ES-I3 (cell line): ENCODE results near the gene HCN2.

Experiments used
- H3K36me3 ChIP-seq: 2 replicates; pipeline ENCODE4 v1.6.1; 2013; ENCODE audit warnings: mild to moderate bottlenecking, low read length, control low read depth, moderate library complexity; ENCODE audit not compliant: insufficient read depth
- H3K4me1 ChIP-seq: 2 replicates; pipeline ENCODE4 v1.6.1; 2013; ENCODE audit warnings: mild to moderate bottlenecking, control low read depth, low read length; ENCODE audit not compliant: insufficient read depth
- H3K9ac ChIP-seq: 2 replicates; pipeline ENCODE4 v1.6.1; 2013; ENCODE audit warnings: low read depth, mild to moderate bottlenecking, low read length, moderate library complexity
- H3K9me3 ChIP-seq: 2 replicates; pipeline ENCODE4 v1.6.1; 2013; ENCODE audit warnings: mild to moderate bottlenecking, low read length, moderate library complexity; ENCODE audit not compliant: control insufficient read depth, insufficient read depth

HCN2 gene

DNA sequence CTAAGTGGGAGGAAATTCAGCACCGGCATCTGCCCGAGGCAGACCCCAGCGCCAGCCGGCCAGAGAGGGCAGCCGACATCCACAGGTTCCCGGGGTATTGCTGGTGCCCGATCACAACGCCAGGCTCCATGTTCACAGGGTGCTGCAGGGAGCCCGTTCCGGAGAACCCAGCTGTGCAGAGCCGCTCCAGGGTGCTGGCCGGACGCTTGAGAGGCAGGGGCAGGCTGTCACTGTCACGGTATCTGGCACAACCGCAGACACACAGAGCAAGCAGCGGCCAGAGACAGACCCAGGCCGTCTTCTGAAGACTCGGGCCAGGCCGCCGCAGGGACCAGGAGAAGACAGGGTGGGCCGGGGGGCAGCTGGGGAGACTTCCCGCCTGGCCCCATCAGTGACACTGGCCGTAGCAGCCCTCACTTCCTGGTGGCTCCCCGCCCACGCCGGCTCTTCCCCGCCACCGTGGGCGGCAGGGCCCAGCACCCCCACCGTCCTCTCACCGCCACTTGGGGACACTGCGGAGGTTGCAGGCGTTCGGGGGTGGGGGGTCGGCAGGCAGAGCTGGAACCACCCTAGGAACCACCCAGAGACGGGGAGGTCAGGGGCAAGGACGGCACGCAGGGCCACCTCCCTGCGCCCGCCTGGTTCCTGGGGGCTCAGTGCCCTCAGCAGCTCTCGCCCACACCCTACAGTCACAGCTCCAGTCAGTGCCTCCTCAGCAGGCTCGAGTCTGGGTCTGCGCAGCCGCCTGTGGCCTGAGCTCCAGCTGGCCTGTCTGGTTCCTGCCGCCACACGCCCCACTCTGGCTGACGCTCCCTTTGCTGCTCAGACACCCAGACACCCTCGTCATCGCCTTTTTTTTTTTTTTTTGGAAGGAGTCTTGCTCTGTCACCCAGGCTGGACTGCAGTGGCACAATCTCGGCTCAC is 69.5 kb downstream of the HCN2 start:
- no peaks in the 10 kb centered on the region; the same call in 1 of the 2 replicates for H3K36me3 ChIP-seq
- H3K9me3 ChIP-seq = no peaks in the 10 kb centered on the region
- no peaks in the 10 kb centered on the region for H3K4me1 ChIP-seq
- no peak overlapping the region for H3K9ac ChIP-seq

DNA sequence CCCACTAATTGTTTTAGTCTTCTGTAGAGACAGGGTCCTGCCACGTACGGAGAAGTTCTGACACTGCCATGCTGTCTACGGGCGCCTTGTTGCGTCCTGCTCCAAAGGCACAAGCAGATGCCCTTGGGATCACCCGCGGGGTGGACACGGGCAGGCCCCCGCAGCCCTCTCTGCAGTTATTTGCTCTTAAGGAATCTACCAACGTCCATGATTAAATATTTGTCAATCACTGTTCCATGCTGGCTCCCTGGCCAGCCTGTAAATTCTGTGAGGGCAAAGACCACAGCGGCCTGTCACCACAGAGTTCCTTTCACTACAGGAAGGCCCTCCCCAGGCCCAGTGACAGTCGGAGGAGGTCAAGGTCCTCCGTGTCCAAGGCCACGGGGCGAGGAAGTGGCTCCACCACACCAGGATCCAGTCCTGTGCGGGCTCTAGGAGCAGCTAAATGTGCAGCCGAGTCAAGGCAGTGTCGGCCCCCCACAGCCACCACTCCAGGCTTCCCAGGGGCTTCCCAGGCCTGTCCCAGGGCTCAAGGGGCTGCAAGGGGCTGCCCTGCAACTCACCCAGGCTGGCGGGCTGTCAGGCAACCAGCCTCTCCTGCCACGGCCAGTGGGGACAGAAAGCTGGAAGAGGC is 71.2 kb downstream of the HCN2 start:
- peak overlapping the region; percentile 90; the same call in 1 of the 2 replicates for H3K9ac ChIP-seq
- H3K4me1 ChIP-seq = no peaks in the 10 kb centered on the region
- H3K9me3 ChIP-seq = no peaks in the 10 kb centered on the region
- H3K36me3 ChIP-seq = no peaks in the 10 kb centered on the region; the same call in 1 of the 2 replicates

DNA sequence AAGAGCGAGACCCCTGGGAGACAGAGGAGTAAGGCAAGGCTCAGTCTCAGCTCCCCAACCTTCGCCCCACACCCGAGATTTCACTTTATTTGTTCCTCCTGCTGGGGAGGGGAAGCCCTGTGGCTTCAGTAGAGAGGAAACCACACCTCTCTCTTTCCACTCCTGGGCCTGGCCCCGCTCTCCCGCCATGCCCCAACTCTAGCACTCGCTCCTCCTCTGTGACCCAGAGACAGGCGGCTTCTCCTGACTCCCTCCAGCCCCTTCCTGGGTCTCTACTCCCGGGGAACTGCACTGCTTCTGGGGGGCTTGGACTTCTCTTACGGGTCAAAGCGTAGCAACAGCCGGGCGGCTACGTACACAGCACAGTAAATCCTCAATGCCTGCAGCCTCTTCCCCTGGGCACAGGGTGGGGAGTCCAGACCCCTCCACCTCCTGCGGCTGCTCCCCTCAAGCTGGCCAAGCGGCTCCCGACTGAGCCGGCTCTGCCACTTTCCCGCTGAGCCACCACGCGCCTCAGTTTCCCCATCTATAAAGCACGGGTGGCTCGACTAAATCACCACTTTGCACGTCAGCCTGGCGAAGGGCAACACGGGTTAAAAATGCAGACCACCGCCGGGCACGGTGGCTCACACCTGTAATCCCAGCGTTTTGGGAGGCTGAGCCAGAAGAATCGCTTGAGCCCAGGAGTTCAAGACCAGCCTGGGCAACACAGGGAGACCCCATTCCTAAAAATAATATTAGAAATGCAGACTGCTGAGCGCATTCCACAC is 71.9 kb downstream of the HCN2 start:
- H3K36me3 ChIP-seq = no peaks in the 10 kb centered on the region; the same call in 1 of the 2 replicates
- peak overlapping the region; percentile 90 for H3K9ac ChIP-seq
- no peaks in the 10 kb centered on the region for H3K4me1 ChIP-seq
- no peaks in the 10 kb centered on the region for H3K9me3 ChIP-seq

DNA sequence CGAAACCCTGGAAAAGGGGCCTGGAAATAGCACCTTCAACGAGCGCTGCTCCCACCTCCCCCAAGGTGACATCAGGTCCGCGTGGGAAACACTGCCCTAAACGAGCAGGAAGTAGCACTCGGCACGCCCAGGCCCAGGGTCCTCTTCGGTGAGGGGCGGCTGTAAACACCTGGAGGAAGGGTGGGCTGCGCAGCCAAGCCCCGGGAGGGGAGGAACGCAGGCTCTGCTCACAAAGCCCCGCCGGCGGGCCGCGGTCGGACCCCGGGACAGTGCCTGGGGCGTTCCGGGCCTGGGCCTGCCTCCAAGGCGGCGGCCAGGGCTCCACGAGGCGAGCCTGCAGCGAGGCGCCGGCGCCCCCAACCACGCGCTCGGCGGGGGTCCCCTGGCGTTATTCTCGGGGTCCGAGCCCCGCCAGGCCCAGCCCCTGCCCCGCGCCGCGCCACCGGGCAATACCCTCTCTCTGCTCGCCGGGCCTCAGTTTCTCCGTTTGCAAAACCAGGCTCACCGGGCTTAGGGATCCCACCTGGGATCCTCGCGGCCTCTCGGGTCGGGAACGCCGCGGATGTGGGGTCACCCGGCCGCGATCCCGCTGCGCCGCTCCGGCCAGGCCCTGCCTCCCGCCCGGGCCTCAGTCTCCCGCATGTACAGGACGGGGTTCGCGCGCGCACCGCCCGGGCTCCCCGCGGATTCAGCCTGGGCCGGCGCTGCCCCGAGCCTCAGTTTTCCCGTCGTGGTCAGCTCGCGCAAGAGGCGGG is 72.7 kb downstream of the HCN2 start:
- Histone ChIP-seq H3K36me3 (no peaks in the 10 kb centered on the region; the same call in 1 of the 2 replicates), H3K9ac (peak overlapping the region; percentile 90), H3K4me1 (no peaks in the 10 kb centered on the region), H3K9me3 (no peaks in the 10 kb centered on the region)

DNA sequence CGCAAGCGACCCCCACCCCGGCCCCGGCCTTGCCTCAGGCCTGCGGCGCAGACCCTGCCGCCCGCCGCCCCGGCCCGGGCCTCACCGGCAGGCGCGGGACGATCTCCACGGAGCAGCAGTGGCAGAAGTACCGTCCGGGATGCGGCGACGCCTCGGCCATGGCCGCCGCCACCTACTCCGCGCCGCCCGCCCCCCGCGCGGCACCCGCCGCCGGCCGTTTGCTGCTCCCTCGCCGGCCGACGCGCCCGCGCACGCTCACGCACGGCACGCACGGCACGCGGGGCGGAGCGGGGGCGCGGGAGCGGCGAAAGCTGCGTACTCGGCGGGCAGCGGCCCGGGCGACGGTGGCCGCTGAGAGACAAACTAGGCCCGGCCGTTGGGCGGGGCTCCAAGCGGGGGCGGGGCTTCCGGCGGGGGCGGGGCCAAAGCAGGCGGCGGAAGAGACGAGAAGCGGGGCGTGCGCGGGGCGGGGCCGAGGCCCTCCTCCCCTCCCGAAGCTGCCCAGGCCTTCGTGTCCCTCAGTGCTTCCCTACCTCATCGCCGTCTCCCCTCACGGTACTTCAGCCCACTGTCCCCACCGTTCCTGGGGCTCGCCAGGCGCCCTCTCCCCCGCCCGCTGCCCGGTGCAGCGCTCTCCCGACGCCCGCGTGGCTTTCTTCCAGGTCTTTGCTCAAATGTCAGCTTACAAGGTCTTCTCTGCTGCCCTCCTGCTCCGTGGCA is 73.4 kb downstream of the HCN2 start, which contains the start of gene RNF126:
Gene RNF126 (minus strand): TSS at position 253 of the 720 bp plus-strand sequence. CDS start 93 bp downstream, at position 160.
- Histone ChIP-seq H3K4me1 (no peaks in the 10 kb centered on the region), H3K36me3 (no peaks in the 10 kb centered on the region; the same call in 1 of the 2 replicates), H3K9ac (peak within 1 kb of the TSS; percentile 90), H3K9me3 (no peaks in the 10 kb centered on the region)

DNA sequence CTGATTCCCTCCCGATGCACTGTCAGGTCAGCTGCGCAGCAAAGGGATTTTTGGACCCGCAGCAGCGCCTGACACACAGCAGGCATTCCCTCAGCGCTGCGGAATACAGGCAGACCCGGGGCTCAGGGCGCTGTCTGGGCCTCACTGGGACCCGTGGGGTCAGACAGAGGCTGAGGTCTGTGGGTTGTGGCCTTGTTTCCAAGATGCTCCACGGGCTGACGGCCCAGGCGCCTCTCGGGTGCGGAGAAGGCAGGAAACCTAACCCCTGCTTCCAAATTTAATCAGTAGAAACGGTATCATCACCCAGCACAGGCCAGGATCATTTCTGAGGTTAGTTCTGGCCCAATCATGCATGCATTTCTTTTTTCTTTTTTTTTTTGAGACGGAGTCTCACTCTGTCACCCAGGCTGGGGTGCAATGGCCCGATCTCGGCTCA is 74.0 kb downstream of the HCN2 start:
- Histone ChIP-seq H3K36me3 (no peaks in the 10 kb centered on the region; the same call in 1 of the 2 replicates), H3K4me1 (no peaks in the 10 kb centered on the region), H3K9me3 (no peaks in the 10 kb centered on the region), H3K9ac (peak overlapping the region; percentile 82; the same call in 1 of the 2 replicates)

DNA sequence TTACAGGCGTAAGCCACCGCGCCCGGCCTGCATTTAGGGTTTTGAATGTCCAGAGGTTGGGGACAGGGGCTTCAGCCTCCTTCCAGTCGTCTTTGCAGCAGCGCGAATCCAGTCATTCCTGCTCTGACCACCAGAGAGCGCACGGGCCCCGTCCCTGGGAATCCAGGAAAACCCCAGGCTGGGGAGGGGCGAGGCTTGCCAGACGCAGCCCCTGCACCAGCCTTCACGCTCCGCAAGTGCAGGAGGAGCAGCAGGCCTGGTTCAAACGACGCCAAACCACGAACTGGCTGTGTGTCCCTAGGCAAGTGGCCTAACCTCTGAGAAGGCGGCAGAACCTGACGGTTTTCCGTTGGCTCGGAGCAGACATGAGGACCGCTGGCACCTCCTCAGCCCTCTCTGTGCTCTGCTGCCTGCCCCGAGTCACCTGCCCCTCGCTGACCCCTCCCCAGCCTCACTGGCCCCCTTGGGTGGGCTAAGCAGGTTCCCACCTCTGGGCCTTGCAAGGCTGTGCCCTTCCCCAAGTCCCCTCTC is 75.3 kb downstream of the HCN2 start:
- H3K9ac ChIP-seq = no peak overlapping the region
- no peaks in the 10 kb centered on the region for H3K36me3 ChIP-seq
- no peaks in the 10 kb centered on the region for H3K4me1 ChIP-seq
- H3K9me3 ChIP-seq = no peaks in the 10 kb centered on the region
